ENCODE measurements around the gene GNAI1. TPM values are rescaled to one million over a fixed set of nuclear protein-coding genes. Genes with fewer than 3 reads are reported as not detected.

GNAI1 gene
- total RNA-seq, 2 donors from 2014 or later, result 21.5 to 27.0 TPM

- Mint-ChIP-seq H3K27ac (no peak overlapping the region), H3K27me3 (ENCODE audit: insufficient read depth) (no peaks in the 10 kb centered on the region), H3K4me3 (no peak overlapping the region), H3K36me3 (ENCODE audit: low read depth) (no peaks in the 10 kb centered on the region), H3K9me3 (no peaks in the 10 kb centered on the region), H3K4me1 (peaks cover 6% of the 10 kb centered on the region)
- no peaks in the 10 kb centered on the region for H3K9me3 ChIP-seq (ENCODE audit: control insufficient read depth, low read length)
- no peaks in the 10 kb centered on the region for H3K4me1 ChIP-seq (ENCODE audit: control insufficient read depth, insufficient read depth, low read length)
- no peak for TF ChIP-seq CTCF (conservative IDR thresholded peaks at IDR 0.05)
- H3K9ac ChIP-seq (ENCODE audit: extremely low read depth, low read length, poor library complexity, severe bottlenecking), result no peak overlapping the region
- H3K27ac ChIP-seq (ENCODE audit: low read depth, low read length), result no peak overlapping the region
- WGBS, 2 experiments (ENCODE audit: insufficient coverage in 1 of 2, insufficient read length in 1 of 2), result 70 to 93% methylated on average over 3 to 4 of the region's 4 CpGs
- H3K4me3 ChIP-seq (ENCODE audit: low read length), result no peak overlapping the region
- no peak for DNase-seq
- no peaks in the 10 kb centered on the region for H3K27me3 ChIP-seq (ENCODE audit: control insufficient read depth, insufficient read depth, low read length, poor library complexity, severe bottlenecking)
- no peaks in the 10 kb centered on the region for H3K36me3 ChIP-seq (ENCODE audit: control insufficient read depth, insufficient read depth, low read length)
These were observed 92.0 kb downstream of the GNAI1 start for GRCh38 chr7:80226629-80227028.

GRCh38 chr7:80230327-80230726 is 95.7 kb downstream of the GNAI1 start:
- no peak for TF ChIP-seq CTCF (conservative IDR thresholded peaks at IDR 0.05)
- H3K4me3 ChIP-seq (ENCODE audit: low read length), result no peak overlapping the region
- H3K27ac Mint-ChIP-seq, result no peak overlapping the region
- no peak overlapping the region for H3K4me3 Mint-ChIP-seq
- H3K36me3 ChIP-seq (ENCODE audit: control insufficient read depth, insufficient read depth, low read length), result no peaks in the 10 kb centered on the region
- no peaks in the 10 kb centered on the region for H3K27me3 ChIP-seq (ENCODE audit: control insufficient read depth, insufficient read depth, low read length, poor library complexity, severe bottlenecking)
- no peak for DNase-seq
- no peaks in the 10 kb centered on the region for H3K4me1 ChIP-seq (ENCODE audit: control insufficient read depth, insufficient read depth, low read length)
- H3K27me3 Mint-ChIP-seq (ENCODE audit: insufficient read depth), result no peaks in the 10 kb centered on the region
- no peaks in the 10 kb centered on the region for H3K36me3 Mint-ChIP-seq (ENCODE audit: low read depth)
- H3K4me1 Mint-ChIP-seq, result peaks cover 6% of the 10 kb centered on the region
- H3K27ac ChIP-seq (ENCODE audit: low read depth, low read length), result no peak overlapping the region
- H3K9ac ChIP-seq (ENCODE audit: extremely low read depth, low read length, poor library complexity, severe bottlenecking), result no peak overlapping the region
- WGBS, 2 experiments (ENCODE audit: insufficient coverage in 1 of 2, insufficient read length in 1 of 2), result 90 to 100% methylated on average over 2 of the region's 2 CpGs
- H3K9me3 Mint-ChIP-seq, result no peaks in the 10 kb centered on the region
- H3K9me3 ChIP-seq (ENCODE audit: control insufficient read depth, low read length), result no peaks in the 10 kb centered on the region

- 93 to 100% methylated on average over 2 of the region's 2 CpGs for WGBS, 2 experiments (ENCODE audit: insufficient coverage in 1 of 2, insufficient read length in 1 of 2)
- H3K9me3 Mint-ChIP-seq, result no peaks in the 10 kb centered on the region
These were observed 97.1 kb downstream of the GNAI1 start for GRCh38 chr7:80231707-80232106.

More at GRCh38 chr7:80231707-80232106, 97.1 kb downstream of the GNAI1 start:
- H3K4me1 Mint-ChIP-seq, result peaks cover 6% of the 10 kb centered on the region
- H3K27ac Mint-ChIP-seq, result no peak overlapping the region
- H3K27ac ChIP-seq (ENCODE audit: low read depth, low read length), result no peak overlapping the region
- H3K9me3 ChIP-seq (ENCODE audit: control insufficient read depth, low read length), result no peaks in the 10 kb centered on the region
- H3K27me3 Mint-ChIP-seq (ENCODE audit: insufficient read depth), result no peaks in the 10 kb centered on the region
- TF ChIP-seq CTCF (conservative IDR thresholded peaks at IDR 0.05), result no peak
- no peak overlapping the region for H3K9ac ChIP-seq (ENCODE audit: extremely low read depth, low read length, poor library complexity, severe bottlenecking)
- no peaks in the 10 kb centered on the region for H3K4me1 ChIP-seq (ENCODE audit: control insufficient read depth, insufficient read depth, low read length)
- no peak for DNase-seq
- no peaks in the 10 kb centered on the region for H3K36me3 ChIP-seq (ENCODE audit: control insufficient read depth, insufficient read depth, low read length)
- no peak overlapping the region for H3K4me3 Mint-ChIP-seq
- H3K4me3 ChIP-seq (ENCODE audit: low read length), result no peak overlapping the region
- H3K36me3 Mint-ChIP-seq (ENCODE audit: low read depth), result no peaks in the 10 kb centered on the region
- no peaks in the 10 kb centered on the region for H3K27me3 ChIP-seq (ENCODE audit: control insufficient read depth, insufficient read depth, low read length, poor library complexity, severe bottlenecking)
